T47D (cell line): ENCODE measurements around the gene CKLF.
A peak's percentile ranks its signal among the peaks of the same experiment; 100 is the strongest.

Experiments used
- DNase-seq, 2 experiments: peaks; one replicate each; pipeline versions ENCODE4 v3.0.0 to v3.0.0-alpha.2; 2011 to 2012; ENCODE audit warnings: low read depth in 1 of 2, low spot score in 1 of 2
- JUND ChIP-seq: IDR thresholded peaks from 2 replicates; pipeline ENCODE4 v1.6.1; 2012; ENCODE audit warnings: low read depth
- in situ Hi-C: cut with HindIII; loops from 2 replicates; pipeline ENCODE4 v1.10.0; 2016; ENCODE audit warnings: low sequenced_read_pairs, low pct_unique_long_range_greater_than_20kb

The CKLF gene

DNA sequence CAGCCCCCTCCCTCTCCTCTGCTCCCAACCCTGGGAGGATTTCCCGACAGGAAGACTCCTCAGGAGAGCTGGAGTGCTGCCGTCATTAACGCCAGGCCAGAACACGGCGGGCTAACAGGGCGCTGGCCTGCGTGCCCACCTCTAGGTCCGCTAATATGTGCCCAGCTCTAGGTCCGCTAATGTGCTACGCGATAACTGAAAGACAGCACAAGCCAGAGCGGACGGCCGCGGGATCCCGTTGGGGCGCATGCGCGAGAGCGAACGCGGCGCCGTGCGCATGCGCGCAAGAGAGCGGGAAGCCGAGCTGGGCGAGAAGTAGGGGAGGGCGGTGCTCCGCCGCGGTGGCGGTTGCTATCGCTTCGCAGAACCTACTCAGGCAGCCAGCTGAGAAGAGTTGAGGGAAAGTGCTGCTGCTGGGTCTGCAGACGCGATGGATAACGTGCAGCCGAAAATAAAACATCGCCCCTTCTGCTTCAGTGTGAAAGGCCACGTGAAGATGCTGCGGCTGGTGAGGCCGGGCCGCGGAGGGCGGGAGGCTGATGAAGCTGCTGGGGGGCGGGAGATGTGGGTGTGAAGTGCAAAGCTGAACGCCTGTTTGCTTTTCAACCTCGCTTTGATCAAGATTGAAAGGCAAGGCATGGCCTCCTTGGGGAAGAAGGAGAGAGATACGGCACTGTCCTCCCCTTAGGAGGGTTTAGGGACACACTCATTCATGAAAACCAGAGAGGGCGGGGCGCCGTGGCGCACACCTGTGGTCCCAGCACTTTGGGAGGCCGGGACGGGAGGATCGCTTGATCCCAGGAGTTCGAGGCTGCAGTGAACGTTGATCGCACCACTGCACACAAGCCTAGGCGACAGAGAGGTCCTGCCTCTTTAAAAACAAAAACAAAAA, at the start of gene CKLF:
CKLF (plus strand) TSS at position 291 of the 892 bp plus-strand sequence; CDS start at position 431, 140 bp downstream.
- DNase-seq: peak; percentile 82 to 86
- TF ChIP-seq JUND: no peak
- in situ Hi-C loops: no loop called here

DNA sequence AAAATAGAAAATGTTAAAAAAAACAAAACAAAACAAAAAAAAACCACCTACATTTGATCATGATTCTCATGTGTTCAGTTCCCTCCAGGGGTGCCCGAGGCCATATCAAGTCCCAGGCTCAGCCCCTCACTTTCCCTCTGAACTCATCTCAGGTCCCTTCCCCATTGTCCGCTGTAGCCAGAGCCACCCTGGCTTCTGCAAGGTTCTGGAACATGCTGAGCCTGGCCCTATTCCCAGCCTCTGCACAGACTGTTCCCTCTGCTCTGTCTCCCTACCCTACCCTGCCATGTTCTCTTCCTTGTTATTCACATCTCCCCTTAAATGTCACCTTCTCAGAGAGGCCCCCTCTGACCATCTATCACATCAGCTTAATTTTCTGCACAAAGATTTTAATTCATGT, 49.3 kb upstream of the CKLF start:
- in situ Hi-C loops: no loop called here
- DNase-seq: no peak

GRCh38 chr16:66503612-66504011, 48.8 kb upstream of the CKLF start:
- in situ Hi-C loops: no loop called here
- TF ChIP-seq JUND: no peak
- DNase-seq: no peak

More for the DNA sequence above, 49.3 kb upstream of the CKLF start:
- no peak for TF ChIP-seq JUND

DNA sequence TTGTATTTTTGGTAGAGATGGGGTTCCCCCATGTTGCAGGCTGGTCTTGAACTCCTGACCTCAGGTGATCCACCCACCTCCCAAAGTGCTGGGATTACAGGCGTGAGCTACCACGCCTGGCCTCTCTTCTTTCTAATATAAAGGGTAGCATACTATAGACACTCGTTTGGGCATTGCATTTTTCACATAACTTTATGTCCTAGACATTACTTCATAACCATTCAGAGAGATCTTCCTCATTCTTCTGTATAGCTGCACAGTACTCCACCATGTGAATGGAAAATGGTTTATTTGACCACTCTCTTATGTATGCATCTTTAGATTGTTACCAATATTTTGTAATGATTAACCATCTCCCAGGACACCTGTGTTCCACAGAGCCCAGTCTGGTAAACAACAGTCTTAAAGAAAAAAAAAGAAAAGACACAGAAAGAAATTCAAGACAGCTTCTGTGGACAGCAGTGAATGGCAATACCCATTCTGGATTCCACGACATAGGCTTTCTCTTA, 44.6 kb upstream of the CKLF start:
- no peak for TF ChIP-seq JUND
- DNase-seq: no peak
- in situ Hi-C loops: no loop called here

DNA sequence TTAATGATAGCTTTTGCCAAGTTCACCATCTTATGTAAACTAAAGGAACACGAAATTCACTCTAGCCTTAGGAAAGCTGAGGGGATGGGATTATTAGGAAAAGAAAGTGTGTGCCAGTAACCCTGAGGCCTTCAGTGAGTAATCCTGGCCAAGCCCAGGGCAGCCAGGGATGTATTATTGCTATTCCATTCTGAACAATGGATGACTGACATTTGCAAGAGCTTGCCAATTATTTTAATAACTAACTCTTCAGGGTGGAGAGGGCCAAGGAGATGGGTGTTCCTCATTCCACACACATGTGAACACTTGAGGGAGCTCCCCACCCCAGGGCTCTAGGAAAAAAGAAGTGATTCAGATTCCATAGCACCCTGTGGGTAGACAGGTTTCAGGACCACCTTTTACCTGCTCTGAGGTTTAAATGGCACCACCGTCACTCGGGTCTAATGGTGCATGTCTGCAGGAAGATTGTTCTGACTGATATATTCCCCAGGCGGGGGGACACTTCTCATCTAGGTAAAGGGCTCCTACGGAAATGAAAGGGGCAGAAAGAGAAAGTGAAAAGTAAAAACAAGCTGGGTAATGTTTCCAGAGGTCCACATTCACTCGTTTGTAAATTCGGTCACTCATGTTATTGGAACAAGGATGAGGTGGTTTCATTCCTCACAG, 44.0 kb upstream of the CKLF start:
- peak in 1 of 2 experiments; percentile 86 for DNase-seq
- in situ Hi-C loops: no loop called here
- peak; percentile 26; the same call in 1 of the 2 replicates for TF ChIP-seq JUND

DNA sequence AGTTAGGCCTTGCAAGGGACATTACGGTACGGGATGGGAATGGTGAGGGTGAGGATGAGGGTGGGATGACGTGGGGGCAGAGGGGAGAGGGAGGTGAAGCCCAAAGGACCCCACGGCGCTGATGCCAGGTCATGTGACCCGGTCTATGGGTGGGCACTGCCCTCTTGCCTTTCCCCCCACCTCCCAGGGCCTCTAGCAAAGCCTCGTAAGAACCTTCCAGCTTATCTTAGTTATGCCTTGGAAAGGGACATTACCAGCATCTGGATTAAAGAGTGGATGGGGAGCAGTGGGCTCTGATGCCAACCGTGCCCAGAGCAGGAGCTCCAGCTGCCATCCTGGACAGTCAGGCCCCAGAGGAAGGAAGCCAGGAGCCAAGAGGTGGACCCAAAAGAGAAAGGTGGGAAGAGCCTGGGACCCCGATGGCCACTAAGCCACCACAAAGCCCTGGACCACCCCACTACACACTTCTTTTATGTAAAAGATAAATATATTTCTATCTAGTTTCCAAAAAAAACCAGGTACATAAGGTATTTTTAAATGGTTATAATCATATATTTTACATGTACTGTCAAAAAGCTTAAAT, 43.4 kb upstream of the CKLF start:
- in situ Hi-C loops: no loop called here
- no peak for DNase-seq
- no peak for TF ChIP-seq JUND

DNA sequence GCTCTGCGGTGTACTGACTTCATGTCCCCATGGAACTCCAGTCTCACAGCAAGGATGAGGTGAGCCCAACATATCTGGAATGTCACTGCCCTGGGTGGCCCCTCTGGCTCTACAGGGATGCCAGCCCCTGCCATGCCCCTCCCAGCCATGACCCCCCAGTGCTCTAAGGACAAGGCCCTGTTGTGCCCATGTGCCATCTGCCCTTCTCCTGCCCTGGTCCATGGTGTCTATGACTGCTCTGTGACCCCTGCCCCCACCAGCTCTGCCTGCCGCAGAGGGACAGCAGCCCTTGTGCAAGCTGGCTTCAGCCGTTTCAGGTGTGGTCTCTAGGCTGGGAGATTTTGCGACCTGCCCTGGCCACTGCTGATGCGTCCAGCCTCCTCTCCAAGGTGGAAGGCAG, 42.8 kb upstream of the CKLF start:
- in situ Hi-C loops: no loop called here
- TF ChIP-seq JUND: no peak
- no peak for DNase-seq

DNA sequence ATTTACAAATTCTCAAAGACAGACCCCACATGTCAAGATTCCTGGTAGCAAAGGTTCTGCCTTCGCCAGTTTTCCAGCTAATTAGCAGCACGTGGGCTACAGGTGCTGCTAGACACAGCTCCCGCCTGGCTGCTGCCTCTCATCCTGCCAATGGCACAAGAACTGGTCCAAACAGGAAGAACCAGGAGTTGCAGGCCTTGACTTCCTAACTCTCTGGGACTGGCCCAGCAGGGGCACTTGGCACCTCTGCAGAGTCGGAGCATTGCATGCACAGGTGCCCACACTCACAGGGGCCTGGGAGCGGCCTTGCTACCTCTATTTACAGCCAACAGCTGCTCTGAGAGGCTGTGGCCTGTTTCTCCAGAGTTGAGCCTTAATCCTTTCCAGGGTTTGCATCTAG, 42.1 kb upstream of the CKLF start:
- in situ Hi-C loops: no loop called here
- TF ChIP-seq JUND: no peak
- peak in 1 of 2 experiments; percentile 56 for DNase-seq

GRCh38 chr16:66510711-66511601, 41.4 kb upstream of the CKLF start:
- in situ Hi-C loops: no loop called here
- no peak for TF ChIP-seq JUND
- peak in 1 of 2 experiments; percentile 59 for DNase-seq

DNA sequence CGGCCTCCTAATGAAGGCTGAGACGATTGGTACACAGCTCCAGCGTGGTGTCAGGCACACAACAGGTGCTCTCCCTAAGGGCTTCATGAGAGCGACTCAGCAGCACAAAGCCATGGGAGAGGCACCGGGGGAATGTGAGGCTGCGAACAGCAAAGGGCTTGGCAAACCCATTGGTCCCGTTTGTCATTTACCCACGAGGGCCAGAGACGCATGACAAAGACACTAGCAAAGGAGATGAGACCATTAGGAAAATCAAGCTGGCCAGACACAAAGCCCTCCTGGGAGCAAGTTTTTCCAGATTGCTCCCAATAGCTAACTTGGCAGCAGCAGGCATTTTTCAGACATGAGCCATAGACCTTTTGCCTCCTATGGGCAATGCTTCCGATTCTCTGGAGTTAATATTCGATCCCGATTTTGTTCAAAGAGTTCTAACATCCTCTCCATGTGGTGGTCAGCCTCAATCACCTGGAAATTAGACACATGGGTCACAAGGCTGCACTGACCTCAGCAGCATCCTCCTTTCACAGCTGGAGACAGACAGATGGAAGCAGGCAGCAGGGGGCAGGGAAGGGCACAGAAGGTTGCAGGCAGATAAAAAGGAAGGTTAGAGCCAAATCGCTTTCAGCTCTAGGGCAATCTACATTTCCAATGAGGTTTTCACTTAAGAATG, 40.6 kb upstream of the CKLF start:
- DNase-seq: peak in 1 of 2 experiments; percentile 73
- in situ Hi-C loops: no loop called here
- TF ChIP-seq JUND: no peak
